Pancreas (tissue), 10 donors: Measurements from ENCODE around the gene SPATS2L. TPM values are rescaled to one million over a fixed set of nuclear protein-coding genes. Genes with fewer than 3 reads are reported as not detected.
A peak's percentile ranks its signal among the peaks of the same experiment; 100 is the strongest.

Experiments
- ATAC-seq, 4 donors: fragments of 200-7000 bp; cut with Tn5 transposase; one replicate each; pipeline versions ENCODE4 v1.8.0 to v1.9.1; 2020; ENCODE audit warnings: mild to moderate bottlenecking in 4 of 4, moderate library complexity in 4 of 4
- DNase-seq, 6 donors: peaks; one replicate each; pipeline ENCODE4 v3.0.0-alpha.2; 2020
- FAIRE-seq: peaks from 2 replicates; lab custom pipeline; 2012; peaks lifted over from hg19 to GRCh38; lab: Jason Lieb, UNC
- H3K27ac ChIP-seq, 4 donors: fragments of 200-600 bp; sonication (generic); 1 replicate in 3 of 4; 2 replicates in 1 of 4; pipeline versions ENCODE4 v1.5.0 to v1.8.0; 2020
- H3K27me3 ChIP-seq, 4 donors: fragments of 200-600 bp; one replicate each; pipeline ENCODE4 v1.8.0; 2021
- H3K36me3 ChIP-seq, 3 donors: fragments of 200-600 bp; sonication (generic) in 1 of 3; one replicate each; pipeline versions ENCODE4 v1.5.0 to v1.8.0; 2020 to 2021
- H3K4me1 ChIP-seq, 3 donors: fragments of 200-600 bp; one replicate each; pipeline ENCODE4 v1.8.0; 2021
- H3K4me3 ChIP-seq, 4 donors: fragments of 200-600 bp; sonication (generic) in 2 of 4; one replicate each; pipeline versions ENCODE4 v1.5.0 to v1.8.0; 2020 to 2021
- H3K9me3 ChIP-seq, 4 donors: fragments of 200-600 bp; one replicate each; pipeline ENCODE4 v1.8.0; 2021
- WGBS, 2 donors: extraction: QIAGEN DNeasy Blood & Tissue Kit; methylation state at CpG; one replicate each; pipeline ENCODE4 v1.1.7; 2013; 5-methylcytosine and 5-hydroxymethylcytosine counted together
- intact Hi-C, 3 donors: fragments of 100-400 bp; cut with DNase I; formaldehyde crosslinking; loops; one replicate each; pipeline versions ENCODE4 v1.11.1 to v1.14.2; 2022
- polyA plus RNA-seq, 2 donors: library from polyadenylated mRNA; stranded (reverse); fragments of 200-250 nt; gene quantifications; one replicate each; pipeline ENCODE4 v1.2.3, GENCODE V29; 2013
- total RNA-seq, 6 donors: library from RNA; stranded (reverse); fragmentation: NEBNext Ultra II Directional in 4 of 6; extraction: Animal tissue kit (Norgen Biotek cat#: 25700) in 4 of 6; gene quantifications; one replicate each; pipeline versions ENCODE4 v1.2.1 to v1.2.4, GENCODE V29; 2021 to 2023
- TF ChIP-seq, protein P1 (sequence below), 4 donors: fragments of 200-600 bp; sonication (generic) in 3 of 4; IDR thresholded peaks; one replicate each; pipeline versions ENCODE4 v1.5.0 to v1.8.0; 2021; ENCODE audit warnings: antibody characterized with exemption in 4 of 4
- donor health status: healthy with polysubstance abuse.
- donor health status: DM: no; HTN: no; CAD: no; lungs with moderate emphysema.
- donor health status: DM: no; HTN: no; CAD: no.
- donor health status: control.
- donor health status: control.
- donor health status: Bipolar disorder and iron deficiency.
- donor health status: DM: yes; HTN: yes; CAD: no.
- donor health status: DM: no; HTN: no; CAD: no.
- donor health status: DM: no; HTN: no; CAD: no.
- donor health status: DM: yes; HTN: yes; CAD: no.

Gene SPATS2L
- total and polyA plus RNA-seq, 8 donors: 28.8 to 87.0 (median 40.8) TPM

DNA sequence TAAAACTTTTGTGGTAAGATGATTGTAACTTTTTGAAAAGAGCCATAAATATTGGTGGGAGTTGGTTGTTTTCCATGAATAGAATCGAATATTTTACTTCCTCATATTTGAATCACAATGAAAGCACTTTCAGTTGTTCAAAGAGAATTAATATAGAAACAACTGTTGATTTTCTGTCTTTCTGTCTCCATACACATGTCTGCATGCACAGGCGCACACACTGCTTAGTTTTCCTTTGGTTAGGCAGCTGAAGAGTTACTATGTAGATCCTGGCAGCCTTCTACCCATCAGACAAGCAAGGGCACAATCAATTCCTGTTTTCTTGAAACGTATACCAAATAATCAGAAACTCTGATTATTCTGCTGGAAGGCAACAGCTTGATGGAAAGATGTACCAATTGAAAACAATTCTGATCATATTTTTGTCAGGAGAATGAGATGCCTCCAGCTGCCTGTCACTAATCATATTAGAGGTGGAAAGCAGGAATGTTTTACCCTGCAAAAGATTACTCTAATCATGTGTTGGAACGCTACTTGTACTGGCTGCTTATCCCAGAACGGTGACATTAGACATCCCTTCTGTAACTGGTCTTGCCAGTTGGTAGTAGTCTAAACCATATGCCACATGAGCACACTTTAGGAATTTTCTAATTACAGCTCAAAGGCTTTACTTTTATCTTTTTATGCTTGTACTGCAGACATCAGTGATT lies 24.0 kb downstream of the SPATS2L start:
- H3K4me1 ChIP-seq: peaks cover under 1 to 3% (median 3%) of the 10 kb centered on the region in 3 donors
- H3K36me3 ChIP-seq: no peaks in the 10 kb centered on the region
- WGBS, 2 donors: 45 to 50% methylated on average over 5 of the region's 5 CpGs
- H3K27ac ChIP-seq: peak overlapping the region in 2 of 4 donors; percentile 29 to 36
- ATAC-seq (no peak), FAIRE-seq (no peak), DNase-seq (no peak)
- H3K4me3 ChIP-seq: no peak overlapping the region
- H3K9me3 ChIP-seq: no peaks in the 10 kb centered on the region
- TF ChIP-seq, protein P1, sequence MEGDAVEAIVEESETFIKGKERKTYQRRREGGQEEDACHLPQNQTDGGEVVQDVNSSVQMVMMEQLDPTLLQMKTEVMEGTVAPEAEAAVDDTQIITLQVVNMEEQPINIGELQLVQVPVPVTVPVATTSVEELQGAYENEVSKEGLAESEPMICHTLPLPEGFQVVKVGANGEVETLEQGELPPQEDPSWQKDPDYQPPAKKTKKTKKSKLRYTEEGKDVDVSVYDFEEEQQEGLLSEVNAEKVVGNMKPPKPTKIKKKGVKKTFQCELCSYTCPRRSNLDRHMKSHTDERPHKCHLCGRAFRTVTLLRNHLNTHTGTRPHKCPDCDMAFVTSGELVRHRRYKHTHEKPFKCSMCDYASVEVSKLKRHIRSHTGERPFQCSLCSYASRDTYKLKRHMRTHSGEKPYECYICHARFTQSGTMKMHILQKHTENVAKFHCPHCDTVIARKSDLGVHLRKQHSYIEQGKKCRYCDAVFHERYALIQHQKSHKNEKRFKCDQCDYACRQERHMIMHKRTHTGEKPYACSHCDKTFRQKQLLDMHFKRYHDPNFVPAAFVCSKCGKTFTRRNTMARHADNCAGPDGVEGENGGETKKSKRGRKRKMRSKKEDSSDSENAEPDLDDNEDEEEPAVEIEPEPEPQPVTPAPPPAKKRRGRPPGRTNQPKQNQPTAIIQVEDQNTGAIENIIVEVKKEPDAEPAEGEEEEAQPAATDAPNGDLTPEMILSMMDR (IDR thresholded peaks at IDR 0.05): no peak
- intact Hi-C loops: no loop called here
- no peaks in the 10 kb centered on the region for H3K27me3 ChIP-seq

DNA sequence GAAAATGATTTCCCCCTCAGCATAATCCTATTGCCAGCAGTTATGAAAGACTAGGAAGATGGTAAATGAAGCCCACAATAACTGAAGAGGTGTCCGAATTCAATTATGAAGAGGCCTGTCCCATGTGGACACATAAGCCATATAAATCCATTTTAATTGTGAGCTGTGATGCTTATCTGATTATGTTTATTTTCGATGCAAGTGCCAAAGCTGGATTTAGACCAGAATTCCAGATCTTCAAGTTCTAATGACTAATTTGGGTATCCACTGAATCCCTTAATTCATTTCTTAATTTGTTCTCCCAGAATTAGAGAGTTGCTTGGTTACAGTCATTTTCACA lies 24.5 kb downstream of the SPATS2L start:
- Histone ChIP-seq H3K4me1 (peaks cover 6 to 8% (median 6%) of the 10 kb centered on the region in 3 donors), H3K27me3 (no peaks in the 10 kb centered on the region), H3K27ac (no peak overlapping the region), H3K4me3 (no peak overlapping the region), H3K9me3 (no peaks in the 10 kb centered on the region), H3K36me3 (no peaks in the 10 kb centered on the region)
- no peak for ATAC-seq
- DNase-seq: no peak
- intact Hi-C loops: no loop called here
- TF ChIP-seq, protein P1 (IDR thresholded peaks at IDR 0.05): no peak
- WGBS, 2 donors: 83 to 91% methylated on average over 2 of the region's 2 CpGs
- FAIRE-seq: no peak

DNA sequence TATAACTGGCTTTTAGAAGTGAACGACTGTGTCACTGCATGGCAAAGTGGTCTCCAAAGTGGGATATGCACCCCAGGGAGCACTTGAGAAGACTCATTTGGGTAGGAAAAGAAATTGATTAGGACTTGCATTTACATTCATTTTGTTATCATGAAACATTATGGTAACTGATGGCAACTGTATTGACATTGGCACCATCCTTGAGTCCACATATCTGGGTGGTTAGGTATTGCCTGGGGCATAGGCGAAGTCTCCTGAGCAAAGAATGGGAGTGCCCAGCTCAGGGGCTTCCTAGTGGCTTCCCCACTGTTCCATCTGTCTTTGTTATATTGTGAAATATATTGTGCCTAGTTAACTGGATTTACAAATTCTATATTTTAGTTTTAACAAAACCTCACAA lies 29.2 kb downstream of the SPATS2L start:
- H3K4me1 ChIP-seq: peaks cover 6 to 35% (median 27%) of the 10 kb centered on the region in 3 donors
- H3K27ac ChIP-seq: peak overlapping the region in 2 of 4 donors; percentile 23 to 62
- ATAC-seq: peak; percentile 53 to 87 (median 81)
- TF ChIP-seq, protein P1 (IDR thresholded peaks at IDR 0.05): no peak
- FAIRE-seq: no peak
- 52 to 58% methylated on average over 2 of the region's 2 CpGs for WGBS, 2 donors
- DNase-seq: no peak
- intact Hi-C loops: no loop called here
- H3K36me3 ChIP-seq: no peaks in the 10 kb centered on the region
- H3K27me3 ChIP-seq: no peaks in the 10 kb centered on the region
- H3K4me3 ChIP-seq: no peak overlapping the region
- H3K9me3 ChIP-seq: no peaks in the 10 kb centered on the region

DNA sequence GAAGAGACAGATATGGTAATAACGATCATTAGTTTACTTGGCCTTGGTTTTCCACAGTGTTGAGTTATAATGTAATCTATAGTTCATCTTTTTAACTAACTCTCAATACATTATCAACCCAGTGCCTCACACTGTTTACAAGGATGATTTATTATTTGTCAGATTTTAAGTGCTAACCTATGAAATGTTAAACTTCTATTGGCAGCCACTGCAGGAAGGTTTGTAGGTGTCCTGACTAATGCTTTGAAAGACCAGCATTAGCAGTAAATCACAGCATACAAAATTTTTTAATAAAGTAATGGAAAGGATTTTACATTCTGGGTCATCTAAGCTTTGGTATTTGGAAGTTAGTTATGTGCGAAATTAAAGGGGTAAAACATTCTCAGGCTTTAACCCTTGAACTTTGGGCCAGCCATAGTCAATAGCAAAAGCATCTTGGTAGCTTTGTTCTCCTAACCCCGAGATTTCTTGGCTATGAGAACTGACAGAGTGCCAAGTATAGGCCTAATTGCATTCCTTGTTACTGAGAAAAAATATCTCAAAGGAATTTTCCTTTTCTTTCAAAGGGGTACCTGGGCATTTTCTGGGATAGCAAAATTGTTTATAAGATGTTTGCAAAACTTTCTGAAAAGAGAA lies 30.6 kb downstream of the SPATS2L start:
- H3K4me1 ChIP-seq: peaks cover 6 to 35% (median 27%) of the 10 kb centered on the region in 3 donors
- no peaks in the 10 kb centered on the region for H3K27me3 ChIP-seq
- TF ChIP-seq, protein P1 (IDR thresholded peaks at IDR 0.05): no peak
- no peaks in the 10 kb centered on the region for H3K9me3 ChIP-seq
- 32 to 40% methylated on average over 3 of the region's 3 CpGs for WGBS, 2 donors
- no peak overlapping the region for H3K4me3 ChIP-seq
- ATAC-seq (no peak), FAIRE-seq (no peak), DNase-seq (no peak)
- H3K27ac ChIP-seq: peak overlapping the region in 1 of 4 donors; percentile 16
- no peaks in the 10 kb centered on the region for H3K36me3 ChIP-seq
- intact Hi-C loops: no loop called here

DNA sequence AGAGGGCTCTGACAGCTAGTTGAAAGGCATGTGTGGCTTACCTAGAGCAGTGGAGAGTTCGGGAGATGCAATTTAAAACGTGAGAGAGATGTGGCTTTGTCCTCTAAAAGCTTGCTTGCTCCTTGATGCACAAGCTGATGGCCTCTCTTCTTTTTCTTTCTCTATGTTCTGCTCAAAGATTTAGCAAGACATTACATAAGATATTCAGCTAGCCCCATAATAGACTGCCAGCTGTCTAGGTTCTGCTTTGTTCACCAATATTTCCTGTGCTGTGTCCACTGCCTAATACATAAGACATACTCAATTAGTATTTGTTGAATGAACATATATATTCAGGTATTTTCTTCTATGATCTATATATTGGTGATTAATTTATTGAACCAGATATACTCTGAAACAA lies 31.1 kb downstream of the SPATS2L start:
- TF ChIP-seq, protein P1 (IDR thresholded peaks at IDR 0.05): no peak
- no peak overlapping the region for H3K4me3 ChIP-seq
- intact Hi-C loops: no loop called here
- ATAC-seq: peak in 2 of 4 donors; percentile 19 to 22
- no peak for DNase-seq
- no peaks in the 10 kb centered on the region for H3K9me3 ChIP-seq
- no peaks in the 10 kb centered on the region for H3K36me3 ChIP-seq
- H3K27ac ChIP-seq: no peak overlapping the region
- peaks cover 6 to 35% (median 27%) of the 10 kb centered on the region in 3 donors for H3K4me1 ChIP-seq
- H3K27me3 ChIP-seq: no peaks in the 10 kb centered on the region
- WGBS, 2 donors: 63 to 69% methylated on average over 2 of the region's 2 CpGs
- no peak for FAIRE-seq
